Measurements from ENCODE around the gene CNTNAP2. TPM values are rescaled to one million over a fixed set of nuclear protein-coding genes. Genes with fewer than 3 reads are reported as not detected.

CNTNAP2 gene
- total and polyA plus RNA-seq, 2 of the 8 experiments (the other 6 are each of a cell fraction or from before 2014, with no cell fraction given): 27.9 to 71.0 TPM

GRCh38 chr7:146216396-146217041 lies 99.9 kb downstream of the CNTNAP2 start:
- ChIA-PET POLR2A (ENCODE audit: partially characterized antibody) (interaction anchor here (1.1 kb wide), 1 partner anchor 9 kb away, joined by 3 read pairs; no protein-coding TSS in a partner anchor), CTCF (ENCODE audit: partially characterized antibody) (no interaction called here)
- no peak overlapping the region for H3K4ac ChIP-seq (replicated peaks; ENCODE audit: insufficient read length, low read depth, low read length)
- peaks cover 0 to 1% of the 10 kb centered on the region in 2 experiments for H4K20me1 ChIP-seq (replicated peaks in 1 of 2; ENCODE audit: control insufficient read depth in 1 of 2, insufficient read depth in 2 of 2, low read length in 2 of 2)
- FAIRE-seq (no peak), DNase-seq (ENCODE audit: low read depth in 1 of 2, low spot score in 2 of 2) (no peak)
- H2AFZ ChIP-seq (ENCODE audit: low read length): no peak overlapping the region
- no peak overlapping the region for H2BK12ac ChIP-seq (ENCODE audit: low read depth, low read length)
- peaks cover 0 to 4% (median 0%) of the 10 kb centered on the region in 4 experiments; a peak in 2 of 8 replicates for H3K36me3 ChIP-seq (ENCODE audit: control insufficient read depth in 2 of 4, insufficient read depth in 4 of 4, low read length in 3 of 4)
- no peak overlapping the region for H4K91ac ChIP-seq (replicated peaks; ENCODE audit: insufficient read length, low read length)
- H3K4me3 ChIP-seq (ENCODE audit: extremely low read depth in 1 of 4, insufficient read depth in 2 of 4, low read depth in 3 of 4, low read length in 4 of 4): no peak overlapping the region
- no peak overlapping the region for H2BK20ac ChIP-seq (ENCODE audit: low read length)
- H3K4me2 ChIP-seq (ENCODE audit: insufficient read depth in 1 of 2, low read depth in 2 of 2, low read length in 2 of 2): no peak overlapping the region
- H3K23me2 ChIP-seq (ENCODE audit: low read depth, low read length): no peaks in the 10 kb centered on the region
- H3K27me3 ChIP-seq (replicated peaks in 1 of 4; ENCODE audit: control insufficient read depth in 3 of 4, extremely low read depth in 1 of 4, insufficient read depth in 3 of 4, low read length in 3 of 4): no peaks in the 10 kb centered on the region
- no peaks in the 10 kb centered on the region for H3K9me3 ChIP-seq (ENCODE audit: insufficient read depth in 2 of 2, low read depth in 1 of 2, low read length in 1 of 2)
- no peak overlapping the region for H2BK120ac ChIP-seq (replicated peaks; ENCODE audit: low read depth, low read length)
- no peak overlapping the region for H3K14ac ChIP-seq (ENCODE audit: insufficient read length)
- H3K79me1 ChIP-seq (ENCODE audit: low read depth, low read length): no peaks in the 10 kb centered on the region
- H2AK5ac ChIP-seq (ENCODE audit: low read depth, low read length): no peak overlapping the region
- H3K27ac ChIP-seq (ENCODE audit: low read depth, low read length): no peak overlapping the region
- H2BK15ac ChIP-seq (ENCODE audit: low read length): no peak overlapping the region
- no peak overlapping the region for H4K5ac ChIP-seq (ENCODE audit: insufficient read length, low read depth, low read length)
- no peak overlapping the region for H3K18ac ChIP-seq (ENCODE audit: extremely low read depth, low read length)
- no peak overlapping the region for H4K8ac ChIP-seq (ENCODE audit: extremely low read depth, insufficient read depth, low read length)
- no peak overlapping the region for H3K9ac ChIP-seq (replicated peaks in 1 of 4; ENCODE audit: extremely low read depth in 1 of 4, low read depth in 3 of 4, low read length in 3 of 4)
- 85% methylated on average over 9 of the region's 9 CpGs; no CpG with 5 or more reads in 1 of the 2 experiments for WGBS, 2 experiments (ENCODE audit: extremely low coverage in 1 of 2, insufficient coverage in 1 of 2, insufficient read length in 1 of 2, insufficient replicate concordance in 2 of 2, low coverage in 1 of 2, low lambda C conversion rate in 2 of 2, missing lambda C conversion rate in 1 of 2)
- no peak overlapping the region for H3K23ac ChIP-seq (ENCODE audit: insufficient read length)
- H2BK5ac ChIP-seq (ENCODE audit: low read depth, low read length): no peak overlapping the region
- no peak overlapping the region for H3K56ac ChIP-seq (replicated peaks; ENCODE audit: insufficient read length, low read depth, low read length)
- no peaks in the 10 kb centered on the region for H3K79me2 ChIP-seq (ENCODE audit: control insufficient read depth in 1 of 2, insufficient read depth in 2 of 2, low read length in 2 of 2)
- H3K4me1 ChIP-seq (replicated peaks in 1 of 4; ENCODE audit: control insufficient read depth in 3 of 4, insufficient read depth in 4 of 4, low read length in 3 of 4): no peaks in the 10 kb centered on the region
- TF ChIP-seq CEBPB (IDR thresholded peaks at IDR 0.05; ENCODE audit: low read depth, low read length): no peak
- TF ChIP-seq HDAC2 (IDR thresholded peaks at IDR 0.05; ENCODE audit: borderline replicate concordance in 1 of 2, low read depth in 2 of 2, low read length in 2 of 2): no peak
- TF ChIP-seq BCL11A (IDR thresholded peaks at IDR 0.05; ENCODE audit: low read depth in 2 of 2, low read length in 2 of 2): no peak
- no peak for TF ChIP-seq NRF1 (IDR thresholded peaks at IDR 0.05; ENCODE audit: low read depth, low read length)
- no peak for TF ChIP-seq CBX8 (IDR thresholded peaks at IDR 0.05; ENCODE audit: borderline replicate concordance, low read depth, low read length)
- no peak for TF ChIP-seq BRCA1 (IDR thresholded peaks at IDR 0.05; ENCODE audit: low read depth, low read length)
- TF ChIP-seq, protein P1, sequence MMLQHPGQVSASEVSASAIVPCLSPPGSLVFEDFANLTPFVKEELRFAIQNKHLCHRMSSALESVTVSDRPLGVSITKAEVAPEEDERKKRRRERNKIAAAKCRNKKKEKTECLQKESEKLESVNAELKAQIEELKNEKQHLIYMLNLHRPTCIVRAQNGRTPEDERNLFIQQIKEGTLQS (IDR thresholded peaks at IDR 0.05; ENCODE audit: insufficient read depth, low read depth, low read length): no peak
- no peak for TF ChIP-seq SIRT6 (IDR thresholded peaks at IDR 0.05; ENCODE audit: low read length)
- TF ChIP-seq KDM5A (IDR thresholded peaks at IDR 0.05; ENCODE audit: low read length): no peak
- no peak for TF ChIP-seq SAP30 (IDR thresholded peaks at IDR 0.05; ENCODE audit: insufficient read depth, insufficient replicate concordance, low read length)
- no peak for TF ChIP-seq CBX5 (IDR thresholded peaks at IDR 0.05; ENCODE audit: low read depth, low read length)
- no peak for TF ChIP-seq RBBP5 (IDR thresholded peaks at IDR 0.05; ENCODE audit: borderline replicate concordance, low read depth, low read length)
